ENCODE results near the gene COA3.

COA3 gene

GRCh38 chr17:42832934-42833766 is 34.6 kb upstream of the COA3 start, which contains the start of gene PSME3:
PSME3 (plus strand) TSS chr17:42833397; CDS start chr17:42833632, 235 bp downstream.
- H3K36me3 Mint-ChIP-seq (ENCODE audit: insufficient read depth): peaks cover 48% of the 10 kb centered on the region
- peak; percentile 86 to 88 (median 88) for DNase-seq
- no peaks in the 10 kb centered on the region for H3K9me3 Mint-ChIP-seq
- H3K4me3 Mint-ChIP-seq: peak within 1 kb of the TSS; percentile 96 to 97
- ATAC-seq (replicated peaks): peak; percentile 91
- peaks cover 11 to 14% of the 10 kb centered on the region in 2 donors for H3K4me1 Mint-ChIP-seq (ENCODE audit: low read depth in 2 of 2)
- H3K27ac Mint-ChIP-seq: peak within 1 kb of the TSS; percentile 99
- peaks cover 9 to 13% of the 10 kb centered on the region in 2 donors for H3K27me3 Mint-ChIP-seq

GRCh38 chr17:42832213-42832933 is 33.9 kb upstream of the COA3 start:
- peak in 1 of 3 experiments; percentile 4 for DNase-seq
- peaks cover 7 to 14% of the 10 kb centered on the region in 2 donors for H3K4me1 Mint-ChIP-seq (ENCODE audit: low read depth in 2 of 2)
- peaks cover 17 to 21% of the 10 kb centered on the region in 2 donors for H3K27me3 Mint-ChIP-seq
- peak; percentile 13 for ATAC-seq (replicated peaks)
- no peaks in the 10 kb centered on the region for H3K9me3 Mint-ChIP-seq
- H3K4me3 Mint-ChIP-seq: peak overlapping the region; percentile 96 to 97
- H3K27ac Mint-ChIP-seq: peak overlapping the region; percentile 99
- peaks cover 40% of the 10 kb centered on the region for H3K36me3 Mint-ChIP-seq (ENCODE audit: insufficient read depth)

- Mint-ChIP-seq H3K4me3 (no peak overlapping the region), H3K27me3 (peaks cover 23 to 24% of the 10 kb centered on the region in 2 donors), H3K36me3 (ENCODE audit: insufficient read depth) (peaks cover 26% of the 10 kb centered on the region), H3K9me3 (no peaks in the 10 kb centered on the region), H3K4me1 (ENCODE audit: low read depth in 2 of 2) (peaks cover 7 to 14% of the 10 kb centered on the region in 2 donors), H3K27ac (no peak overlapping the region)
- ATAC-seq (replicated peaks) (no peak), DNase-seq (no peak)
Observed at GRCh38 chr17:42830971-42831370, 32.5 kb upstream of the COA3 start.

- peaks cover 16% of the 10 kb centered on the region for H3K36me3 Mint-ChIP-seq (ENCODE audit: insufficient read depth)
- no peak overlapping the region for H3K4me3 Mint-ChIP-seq
- peaks cover 23 to 24% of the 10 kb centered on the region in 2 donors for H3K27me3 Mint-ChIP-seq
Observed at GRCh38 chr17:42827472-42827871, 29.0 kb upstream of the COA3 start.

GRCh38 chr17:42821176-42821575 is 22.7 kb upstream of the COA3 start:
- peak overlapping the region in 1 of 2 donors; percentile 17 for H3K4me3 Mint-ChIP-seq
- no peaks in the 10 kb centered on the region for H3K27me3 Mint-ChIP-seq
- peak overlapping the region in 1 of 2 donors; percentile 74 for H3K27ac Mint-ChIP-seq
- DNase-seq: no peak
- peaks cover 60% of the 10 kb centered on the region for H3K36me3 Mint-ChIP-seq (ENCODE audit: insufficient read depth)
- peaks cover 19 to 35% of the 10 kb centered on the region in 2 donors for H3K4me1 Mint-ChIP-seq (ENCODE audit: low read depth in 2 of 2)
- no peak for ATAC-seq (replicated peaks)
- no peaks in the 10 kb centered on the region for H3K9me3 Mint-ChIP-seq

More at GRCh38 chr17:42827472-42827871, 29.0 kb upstream of the COA3 start:
- H3K4me1 Mint-ChIP-seq (ENCODE audit: low read depth in 2 of 2): peaks cover 11 to 16% of the 10 kb centered on the region in 2 donors
- H3K27ac Mint-ChIP-seq: no peak overlapping the region
- DNase-seq (no peak), ATAC-seq (replicated peaks) (no peak)
- no peaks in the 10 kb centered on the region for H3K9me3 Mint-ChIP-seq

- Mint-ChIP-seq H3K27me3 (no peaks in the 10 kb centered on the region), H3K4me3 (no peak overlapping the region), H3K9me3 (no peaks in the 10 kb centered on the region), H3K4me1 (ENCODE audit: low read depth in 2 of 2) (peaks cover 19 to 35% of the 10 kb centered on the region in 2 donors), H3K36me3 (ENCODE audit: insufficient read depth) (peaks cover 71% of the 10 kb centered on the region), H3K27ac (no peak overlapping the region)
- DNase-seq (peak; percentile 55), ATAC-seq (replicated peaks) (no peak)
Observed at GRCh38 chr17:42819939-42820535, 21.5 kb upstream of the COA3 start.

GRCh38 chr17:42818379-42818778 is 19.9 kb upstream of the COA3 start:
- Mint-ChIP-seq H3K4me3 (no peak overlapping the region), H3K27ac (no peak overlapping the region), H3K27me3 (no peaks in the 10 kb centered on the region), H3K36me3 (ENCODE audit: insufficient read depth) (peaks cover 75% of the 10 kb centered on the region), H3K4me1 (ENCODE audit: low read depth in 2 of 2) (peaks cover 12 to 27% of the 10 kb centered on the region in 2 donors), H3K9me3 (no peaks in the 10 kb centered on the region)
- ATAC-seq (replicated peaks) (no peak), DNase-seq (no peak)

GRCh38 chr17:42817866-42818265 is 19.4 kb upstream of the COA3 start:
- no peak overlapping the region for H3K27ac Mint-ChIP-seq
- no peak overlapping the region for H3K4me3 Mint-ChIP-seq
- peaks cover 11 to 27% of the 10 kb centered on the region in 2 donors for H3K4me1 Mint-ChIP-seq (ENCODE audit: low read depth in 2 of 2)
- H3K36me3 Mint-ChIP-seq (ENCODE audit: insufficient read depth): peaks cover 79% of the 10 kb centered on the region
- ATAC-seq (replicated peaks): no peak
- no peaks in the 10 kb centered on the region for H3K27me3 Mint-ChIP-seq
- DNase-seq: no peak
- no peaks in the 10 kb centered on the region for H3K9me3 Mint-ChIP-seq

- Mint-ChIP-seq H3K36me3 (ENCODE audit: insufficient read depth) (peaks cover 92% of the 10 kb centered on the region), H3K27me3 (no peaks in the 10 kb centered on the region), H3K9me3 (no peaks in the 10 kb centered on the region), H3K4me3 (no peak overlapping the region), H3K27ac (no peak overlapping the region), H3K4me1 (ENCODE audit: low read depth in 2 of 2) (peaks cover 2 to 11% of the 10 kb centered on the region in 2 donors)
- DNase-seq (no peak), ATAC-seq (replicated peaks) (no peak)
Observed at GRCh38 chr17:42814633-42815399, 16.3 kb upstream of the COA3 start.

- DNase-seq: no peak
- no peaks in the 10 kb centered on the region for H3K9me3 Mint-ChIP-seq
- peaks cover 48% of the 10 kb centered on the region for H3K36me3 Mint-ChIP-seq (ENCODE audit: insufficient read depth)
Observed at GRCh38 chr17:42809250-42809649, 10.7 kb upstream of the COA3 start.

GRCh38 chr17:42806249-42806648 is 7.7 kb upstream of the COA3 start:
- Mint-ChIP-seq H3K4me3 (no peak overlapping the region), H3K27me3 (no peaks in the 10 kb centered on the region)
- ATAC-seq (replicated peaks): no peak

More at GRCh38 chr17:42809250-42809649, 10.7 kb upstream of the COA3 start:
- Mint-ChIP-seq H3K27ac (peak overlapping the region in 1 of 2 donors; percentile 16), H3K27me3 (no peaks in the 10 kb centered on the region), H3K4me1 (ENCODE audit: low read depth in 2 of 2) (no peaks in the 10 kb centered on the region), H3K4me3 (no peak overlapping the region)
- no peak for ATAC-seq (replicated peaks)

GRCh38 chr17:42804918-42805367 is 6.4 kb upstream of the COA3 start:
- no peak overlapping the region for H3K27ac Mint-ChIP-seq
- H3K9me3 Mint-ChIP-seq: no peaks in the 10 kb centered on the region
- H3K4me3 Mint-ChIP-seq: no peak overlapping the region
- H3K27me3 Mint-ChIP-seq: no peaks in the 10 kb centered on the region
- no peak for DNase-seq
- no peaks in the 10 kb centered on the region for H3K4me1 Mint-ChIP-seq (ENCODE audit: low read depth in 2 of 2)
- ATAC-seq (replicated peaks): no peak
- peaks cover 7% of the 10 kb centered on the region for H3K36me3 Mint-ChIP-seq (ENCODE audit: insufficient read depth)

More at GRCh38 chr17:42806249-42806648, 7.7 kb upstream of the COA3 start:
- Mint-ChIP-seq H3K9me3 (no peaks in the 10 kb centered on the region), H3K36me3 (ENCODE audit: insufficient read depth) (peaks cover 20% of the 10 kb centered on the region), H3K27ac (no peak overlapping the region), H3K4me1 (ENCODE audit: low read depth in 2 of 2) (no peaks in the 10 kb centered on the region)
- DNase-seq: no peak

Data from effector memory CD8-positive, alpha-beta T cell (primary cell).